Tongue (tissue), 3 donors: ENCODE measurements around the gene KIAA2012. TPM values are rescaled to one million over a fixed set of nuclear protein-coding genes. Genes with fewer than 3 reads are reported as not detected.
A peak's percentile ranks its signal among the peaks of the same experiment; 100 is the strongest.
"Not testable (repeated sequence)": the region's sequence is repeated elsewhere in the genome, so short reads cannot be mapped to it uniquely, and the experiment has no call there.

Source experiments
- DNase-seq: peaks from one replicate; pipeline ENCODE4 v3.0.0-alpha.2; 2015
- small RNA-seq: library from RNA; depleted of rRNA; stranded (forward); fragments of <200 nt; gene quantifications from one replicate; pipeline ENCODE3, GENCODE V24; 2014; ENCODE audit warnings: low replicate concordance
- total RNA-seq: library from RNA; depleted of rRNA; stranded (reverse); fragments of >200 nt; gene quantifications from one replicate; pipeline ENCODE4 v1.2.3, GENCODE V29; 2014

Gene KIAA2012
- total RNA-seq, 1 donor from 2014 or later, result 0.21 TPM

- DNase-seq, result no peak
Observed at GRCh38 chr2:202201220-202202160, 128.4 kb downstream of the KIAA2012 start.

DNA sequence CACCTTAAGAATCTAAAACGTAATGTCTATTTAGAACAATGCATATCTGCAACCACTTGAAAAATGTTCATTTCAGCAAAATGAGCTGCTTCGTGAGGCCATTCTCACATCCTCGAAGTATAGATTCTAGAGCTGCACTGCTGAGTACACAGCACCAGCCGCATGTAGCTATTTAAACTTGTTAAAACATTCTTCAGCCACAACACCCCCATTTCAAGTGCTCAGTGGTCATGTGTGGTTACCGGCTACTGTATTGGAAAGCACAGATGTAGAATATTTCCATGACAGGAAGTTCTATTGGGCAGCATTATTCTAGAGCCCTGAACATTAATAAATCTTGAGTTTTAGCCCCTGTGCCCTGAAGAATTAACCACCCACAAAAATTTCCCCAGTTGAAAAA is 130.3 kb downstream of the KIAA2012 start:
- DNase-seq, result no peak

- no peak for DNase-seq
Observed at GRCh38 chr2:202204855-202205254, 131.8 kb downstream of the KIAA2012 start.

GRCh38 chr2:202208526-202208925 is 135.5 kb downstream of the KIAA2012 start:
- no peak for DNase-seq

GRCh38 chr2:202215179-202215578 is 142.1 kb downstream of the KIAA2012 start:
- DNase-seq, result no peak

GRCh38 chr2:202221873-202222272 is 148.8 kb downstream of the KIAA2012 start:
- DNase-seq, result no peak

- DNase-seq, result peak; percentile 56
Observed at GRCh38 chr2:202237787-202238233, 164.8 kb downstream of the KIAA2012 start.

GRCh38 chr2:202238234-202239197 is 165.5 kb downstream of the KIAA2012 start, which contains the start of gene SUMO1:
Gene SUMO1 (minus strand): TSS chr2:202238597. CDS start chr2:202238451, 146 bp downstream.
- DNase-seq, result peak; percentile 98

DNA sequence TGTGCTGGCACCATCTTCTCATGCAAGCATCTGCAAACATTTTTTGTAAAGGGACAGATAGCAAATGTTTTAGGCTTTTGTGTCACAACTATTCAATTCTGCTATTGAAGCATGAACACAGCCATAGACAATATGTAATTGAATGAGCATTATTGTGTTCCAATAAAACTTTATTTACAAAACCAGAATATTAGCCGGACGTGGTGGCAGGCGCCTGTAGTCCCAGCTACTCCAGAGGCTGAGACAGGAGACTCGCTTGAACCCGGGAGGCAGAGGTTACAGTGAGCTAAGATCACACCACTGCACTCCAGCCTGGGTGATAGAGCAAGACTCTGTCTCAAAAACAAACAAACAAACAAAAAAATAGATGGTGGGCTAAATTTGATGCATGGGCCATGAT is 174.7 kb downstream of the KIAA2012 start:
- DNase-seq, result not testable (repeated sequence)

DNA sequence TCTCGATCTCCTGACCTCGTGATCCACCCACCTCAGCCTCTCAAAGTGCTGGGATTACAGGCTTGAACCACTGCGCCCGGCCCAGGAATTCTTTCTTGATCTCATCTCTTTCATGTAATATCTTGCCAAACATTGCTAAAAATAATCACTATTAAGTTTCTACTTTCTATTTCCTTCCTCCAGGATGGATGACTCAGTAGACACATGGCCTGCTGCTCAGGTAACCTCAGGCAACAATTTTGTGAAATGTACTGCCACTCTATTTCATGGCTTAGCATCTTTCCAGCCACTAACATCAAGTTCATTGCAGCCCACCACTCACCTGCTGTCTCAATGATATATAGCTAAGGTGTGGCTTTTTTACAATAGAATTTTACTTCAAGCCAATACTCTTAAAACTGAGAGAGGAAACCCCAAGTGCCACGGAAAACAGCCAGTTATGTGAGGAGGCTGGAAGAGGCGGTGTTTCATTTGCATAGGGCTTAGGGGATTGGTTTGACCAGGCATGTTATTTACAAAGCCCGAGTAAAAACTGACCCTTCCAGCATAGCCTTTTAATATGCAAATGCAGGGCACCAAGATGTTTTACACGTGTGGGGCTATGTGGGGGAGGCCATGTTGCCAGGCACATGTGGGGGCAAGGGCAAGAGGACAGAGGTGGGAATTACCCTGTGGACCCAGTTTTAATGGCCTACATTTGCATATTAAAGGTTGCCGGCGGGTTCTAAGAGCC is 176.6 kb downstream of the KIAA2012 start:
- DNase-seq, result no peak

DNA sequence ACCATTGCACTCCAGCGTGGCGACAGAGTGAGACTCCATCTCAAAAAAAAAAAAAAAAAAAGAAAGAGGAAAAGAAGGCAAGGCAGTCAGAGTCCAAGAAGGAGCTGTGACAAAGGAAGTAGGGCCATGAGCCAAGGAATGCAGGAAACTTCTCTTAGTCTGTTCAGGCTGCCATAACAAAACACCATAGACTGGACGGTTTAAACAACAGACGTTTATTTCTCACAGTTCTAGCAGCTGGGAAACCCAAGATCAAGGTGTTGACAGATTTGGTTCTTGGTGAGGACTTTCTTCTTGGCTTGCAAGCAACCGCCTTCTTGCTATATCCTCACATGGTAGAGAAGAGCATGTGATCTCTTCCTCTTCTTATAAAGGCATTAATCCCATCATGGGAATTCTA is 178.4 kb downstream of the KIAA2012 start:
- DNase-seq, result peak; percentile 13

Small RNA genes lying within 50 kb of the gene (small RNA-seq; reads per million reads assigned to genes)
- gene AC079354.2, result not detected

Other genes with a start within 250 kb of the KIAA2012 start
- gene FZD7, start 39.4 kb upstream of the KIAA2012 start, total RNA-seq, result 27.1 TPM
- 79.7 TPM for gene SUMO1, start 165.3 kb downstream of the KIAA2012 start, total RNA-seq
- 86.2 TPM for gene NOP58, start 192.5 kb downstream of the KIAA2012 start, total RNA-seq